SK-N-MC (cell line): ENCODE data around the gene DPYSL4.

Experiments
- EZH2 ChIP-seq: fragments of 200-600 bp; sonication (generic); IDR thresholded peaks from one replicate; pipeline ENCODE4 v1.6.1; 2017; ENCODE audit warnings: antibody characterized with exemption
- FOXP2 ChIP-seq: optimal IDR thresholded peaks from 2 replicates; pipeline ENCODE3; 2011; ENCODE audit warnings: mild to moderate bottlenecking, moderate library complexity; ENCODE audit not compliant: insufficient read depth; ENCODE audit errors: extremely low read length, control extremely low read depth
- POLR2AphosphoS5 ChIP-seq: IDR thresholded peaks from 2 replicates; pipeline ENCODE4 v1.6.1; 2012; ENCODE audit warnings: mild to moderate bottlenecking, low read depth, low read length, borderline replicate concordance

DNA sequence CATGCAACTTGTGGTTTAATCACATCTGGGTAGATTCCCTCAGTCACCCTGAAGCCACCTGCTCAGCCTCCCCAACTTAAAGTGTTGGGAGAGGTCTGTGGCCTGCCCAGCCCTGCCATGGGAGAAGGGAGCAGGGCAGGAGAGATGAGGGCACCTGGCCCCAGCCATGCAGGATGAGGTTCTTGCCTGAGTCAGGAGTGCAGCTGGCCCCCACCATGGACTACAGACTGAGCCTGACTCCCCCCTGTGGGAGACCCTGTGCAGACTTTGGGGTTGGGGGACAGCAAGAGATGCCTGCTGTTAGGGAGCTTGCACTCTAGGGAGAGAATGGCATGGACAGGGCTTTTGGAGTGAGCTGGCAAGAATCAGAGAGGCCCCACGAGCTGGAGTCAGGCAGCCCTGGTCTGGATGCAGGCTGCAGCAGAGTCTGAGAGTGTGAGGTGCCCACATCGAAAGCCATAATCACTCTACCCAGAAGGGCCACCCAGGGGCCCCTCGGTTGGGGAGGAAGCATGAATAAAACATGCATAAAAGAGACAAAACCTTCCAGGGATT lies 34.7 kb upstream of the DPYSL4 start:
- TF ChIP-seq EZH2 = no peak
- TF ChIP-seq POLR2AphosphoS5 = no peak
- no peak for TF ChIP-seq FOXP2
